Stromal cell of bone marrow (primary cell): ENCODE results near the gene NKX6-1.

Experiments used
- DNase-seq: peaks from one replicate; pipeline ENCODE4 v3.0.0-alpha.2; 2012; ENCODE audit warnings: low read depth

NKX6-1 gene

GRCh38 chr4:84498935-84499623 lies at the start of gene NKX6-1:
Gene NKX6-1, minus strand, starts transcription at chr4:84499292. Its CDS starts 1,064 bp downstream, at chr4:84498228.
- peak; percentile 67 for DNase-seq

GRCh38 chr4:84547211-84547610 lies 48.1 kb upstream of the NKX6-1 start:
- no peak for DNase-seq

GRCh38 chr4:84545093-84545492 lies 46.0 kb upstream of the NKX6-1 start:
- DNase-seq, result no peak

- DNase-seq, result no peak
These were observed 36.8 kb upstream of the NKX6-1 start for GRCh38 chr4:84535901-84536300.

GRCh38 chr4:84531689-84532088 lies 32.6 kb upstream of the NKX6-1 start:
- no peak for DNase-seq

- no peak for DNase-seq
These were observed 31.8 kb upstream of the NKX6-1 start for GRCh38 chr4:84530871-84531270.

DNA sequence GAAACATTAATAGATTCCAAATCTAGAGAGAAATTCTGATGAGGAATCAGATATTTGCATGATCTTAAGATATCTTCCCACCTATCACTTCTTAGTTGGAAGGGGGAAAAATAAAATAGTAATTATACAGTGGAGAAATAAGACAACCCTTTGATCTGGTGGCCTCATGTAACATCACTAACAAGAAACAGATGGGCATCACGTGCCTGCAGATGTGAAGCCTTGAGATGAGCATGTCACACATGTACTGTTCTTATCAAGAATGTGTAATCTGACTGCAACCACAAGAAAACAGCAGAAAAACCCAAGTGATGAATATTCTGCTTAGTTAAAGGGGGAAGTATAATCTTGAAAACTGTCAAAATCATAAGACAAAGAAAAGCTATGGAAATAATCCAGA lies 31.4 kb upstream of the NKX6-1 start:
- no peak for DNase-seq

GRCh38 chr4:84529169-84529751 lies 30.2 kb upstream of the NKX6-1 start:
- DNase-seq, result no peak

DNA sequence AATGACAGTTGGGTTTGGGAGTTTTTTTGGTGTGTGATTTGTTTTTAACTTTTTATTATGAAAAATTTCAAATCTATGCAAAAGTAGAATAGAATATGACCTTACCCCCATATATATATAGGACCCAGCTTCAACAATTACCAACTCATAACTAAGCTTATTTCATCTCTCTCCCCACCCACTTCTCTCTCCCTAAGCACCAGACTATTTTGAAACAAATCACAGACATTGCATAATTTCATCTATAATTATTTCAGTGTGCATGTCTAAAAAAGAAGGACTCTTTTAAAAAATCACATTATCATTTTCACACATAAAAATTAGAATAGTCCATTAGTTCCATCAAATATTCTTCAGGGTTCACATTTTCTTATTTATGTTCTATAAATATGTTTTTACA lies 28.3 kb upstream of the NKX6-1 start:
- DNase-seq, result no peak

DNA sequence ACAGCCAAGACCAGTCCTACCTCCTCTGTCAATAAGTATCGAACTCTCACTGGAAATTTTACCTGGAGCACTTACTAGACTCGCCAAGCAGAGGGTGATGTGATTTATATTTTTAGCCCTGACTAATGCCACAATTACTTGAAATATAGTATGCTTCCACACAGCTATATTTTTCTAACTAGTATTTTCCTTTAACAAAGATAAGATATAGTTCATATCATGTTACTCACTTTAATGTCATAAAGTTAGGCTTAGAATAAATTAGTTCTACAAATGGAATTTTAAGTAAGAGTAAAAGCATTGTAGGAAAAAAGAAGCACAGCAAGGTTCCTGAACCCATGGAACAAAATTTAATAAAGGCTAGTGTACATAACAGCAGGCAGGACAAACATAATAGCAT lies 16.0 kb upstream of the NKX6-1 start:
- no peak for DNase-seq

GRCh38 chr4:84512277-84512676 lies 13.2 kb upstream of the NKX6-1 start:
- DNase-seq, result no peak

- DNase-seq, result no peak
These were observed 12.6 kb upstream of the NKX6-1 start for GRCh38 chr4:84511703-84512102.

DNA sequence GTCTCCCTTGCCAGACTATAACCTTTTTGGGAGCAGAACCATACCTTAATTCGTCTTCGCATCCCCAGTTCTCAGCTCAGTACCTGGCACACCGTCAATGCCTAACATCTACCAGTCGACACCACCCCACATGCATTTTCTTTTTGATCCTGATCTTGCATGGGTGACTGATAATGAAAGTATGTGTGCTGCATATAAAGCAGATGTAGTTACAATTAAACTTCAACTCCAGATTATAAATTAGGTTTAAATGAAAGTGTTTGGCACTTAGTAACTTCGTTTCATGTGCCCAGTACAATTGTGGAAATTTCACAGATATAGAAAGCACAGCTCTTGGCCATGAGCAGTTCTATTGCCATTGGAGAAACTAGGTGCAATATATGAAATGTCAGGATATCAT lies 8.8 kb upstream of the NKX6-1 start:
- no peak for DNase-seq

DNA sequence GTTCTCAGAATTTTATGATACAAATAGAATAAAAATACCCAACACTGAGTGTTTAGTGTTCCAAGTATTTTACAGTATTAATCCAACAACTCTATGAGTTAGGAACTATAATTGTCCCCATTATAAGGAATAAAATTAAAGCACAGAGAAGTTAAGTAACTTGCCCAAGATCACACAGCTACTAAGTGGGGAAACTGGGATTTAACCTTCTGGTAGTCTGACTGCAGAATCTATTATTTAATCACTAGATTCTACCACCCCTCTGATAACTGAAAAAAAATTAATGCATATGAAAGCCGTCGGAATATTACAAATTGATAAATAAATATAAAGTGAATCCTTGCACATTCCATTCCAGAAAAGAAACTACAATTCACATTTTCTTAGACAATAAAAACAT lies 5.7 kb upstream of the NKX6-1 start:
- DNase-seq, result no peak

DNA sequence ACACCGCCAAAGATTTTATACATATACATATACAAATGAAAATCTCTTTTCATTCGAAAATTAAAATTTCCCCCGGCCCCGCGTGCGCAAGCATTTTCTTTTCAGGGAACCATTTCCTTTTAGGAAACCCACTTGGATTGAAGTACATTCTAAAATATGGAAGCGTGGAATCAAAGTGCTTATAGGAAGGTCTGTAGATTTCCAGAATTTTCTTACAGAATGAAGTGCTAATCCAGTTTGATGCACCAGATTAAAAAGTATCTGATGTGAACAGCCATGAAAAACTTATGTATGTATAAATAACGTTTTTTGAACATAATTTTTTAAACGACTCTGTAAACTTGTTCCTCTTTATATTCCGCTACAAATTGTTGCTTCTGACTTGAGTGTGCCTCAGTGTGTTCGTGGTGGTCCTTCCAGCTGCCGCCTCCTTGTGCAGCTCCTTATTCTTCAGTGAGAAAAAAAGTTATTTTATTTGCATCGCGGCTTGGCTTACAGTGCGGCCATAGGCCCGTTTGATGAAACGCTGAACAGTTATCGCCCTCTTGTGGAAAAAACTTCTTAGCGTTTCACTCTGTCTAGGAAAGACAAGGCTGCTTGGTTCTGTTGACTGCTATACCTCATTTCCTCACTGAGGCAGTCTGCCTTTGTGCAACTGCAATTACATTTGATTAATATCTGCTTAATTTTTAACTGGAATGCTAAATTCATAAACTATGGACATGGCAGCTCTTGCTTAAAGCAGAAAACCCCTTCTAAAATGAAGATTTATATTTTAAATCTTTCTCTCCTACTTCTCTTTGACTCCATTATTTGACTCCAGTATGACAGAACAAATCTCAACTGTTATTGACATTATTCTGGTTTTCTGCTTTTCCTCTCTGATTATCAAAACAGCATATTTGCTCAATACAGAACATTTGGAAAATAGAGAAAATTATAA lies 4.7 kb upstream of the NKX6-1 start:
- DNase-seq, result peak; percentile 52

GRCh38 chr4:84502955-84503373 lies 3.9 kb upstream of the NKX6-1 start:
- no peak for DNase-seq

GRCh38 chr4:84502333-84502954 lies 3.4 kb upstream of the NKX6-1 start:
- no peak for DNase-seq

- DNase-seq, result no peak
These were observed 2.7 kb upstream of the NKX6-1 start for GRCh38 chr4:84501721-84502267.

GRCh38 chr4:84501202-84501503 lies 2.1 kb upstream of the NKX6-1 start:
- no peak for DNase-seq

DNA sequence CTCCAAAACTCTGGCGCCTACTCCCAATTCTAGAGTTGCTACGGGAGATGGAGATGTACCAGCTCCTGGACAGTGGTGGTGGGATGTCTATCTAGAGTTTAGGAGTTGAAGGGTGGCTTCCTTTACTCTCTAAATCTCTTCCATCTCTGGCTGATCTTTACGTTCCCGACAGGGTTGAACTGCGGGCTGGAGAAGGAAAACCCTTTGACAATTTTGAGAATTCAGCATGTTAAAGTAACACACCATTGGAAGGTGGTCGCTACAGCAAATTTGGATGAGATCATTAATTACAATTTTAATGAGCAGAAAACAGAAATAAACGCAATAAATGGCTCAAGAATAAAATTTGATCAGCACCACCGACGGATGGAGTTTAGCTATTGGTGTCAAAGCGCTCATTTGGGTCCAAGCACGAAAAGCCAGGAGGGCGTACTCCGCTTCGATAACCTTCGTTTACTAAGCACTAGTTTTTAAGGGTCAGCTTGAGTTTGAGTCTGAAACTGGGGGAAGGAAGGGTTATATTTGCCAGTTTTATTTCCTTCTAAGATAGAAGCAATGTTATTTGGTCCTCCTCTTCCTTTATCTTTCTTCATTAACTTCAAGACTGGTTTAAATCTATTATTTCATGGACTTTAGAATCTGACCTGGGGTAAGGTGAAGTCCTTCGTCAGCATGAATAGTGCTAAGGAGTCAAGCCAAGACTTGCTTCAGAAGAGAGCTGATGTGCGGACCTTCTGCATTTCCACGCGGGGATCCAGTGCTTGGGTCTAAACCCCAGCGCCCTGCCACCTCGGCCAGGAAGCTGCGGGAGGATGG lies 1.5 kb upstream of the NKX6-1 start:
- no peak for DNase-seq

DNA sequence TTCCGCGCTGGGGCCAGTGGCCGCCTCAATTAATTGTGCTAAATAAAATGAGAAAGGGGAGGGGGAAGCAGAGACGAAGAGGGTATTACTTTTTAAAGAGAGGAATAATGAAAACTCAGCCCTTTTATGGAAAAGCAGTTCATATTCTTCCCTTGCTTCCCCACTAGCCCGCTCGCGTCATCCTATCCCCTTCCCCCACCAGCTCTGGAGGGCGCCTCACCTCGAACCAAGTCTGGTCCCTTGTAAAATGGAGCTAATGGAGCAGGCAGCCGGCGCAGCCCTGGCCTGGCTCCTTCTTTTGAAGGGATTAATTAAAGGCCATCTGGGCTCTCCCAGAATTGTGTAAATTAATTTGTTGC lies 511 bp upstream of the NKX6-1 start:
- no peak for DNase-seq
